HL-60/S4 treated with retinoic acid at 250 ng/mL for 4 days and 3 days (cell line): ENCODE data around the gene SAA2.
"Not testable (repeated sequence)": the region's sequence is repeated elsewhere in the genome, so short reads cannot be mapped to it uniquely, and the experiment has no call there.

ENCODE experiments used
- in situ Hi-C: fragments of 300-500 bp; cut with MboI; formaldehyde crosslinking; loops from 2 replicates; pipeline ENCODE4 v1.7.0; 2022; ENCODE audit warnings: low sequenced_read_pairs

The SAA2 gene

DNA sequence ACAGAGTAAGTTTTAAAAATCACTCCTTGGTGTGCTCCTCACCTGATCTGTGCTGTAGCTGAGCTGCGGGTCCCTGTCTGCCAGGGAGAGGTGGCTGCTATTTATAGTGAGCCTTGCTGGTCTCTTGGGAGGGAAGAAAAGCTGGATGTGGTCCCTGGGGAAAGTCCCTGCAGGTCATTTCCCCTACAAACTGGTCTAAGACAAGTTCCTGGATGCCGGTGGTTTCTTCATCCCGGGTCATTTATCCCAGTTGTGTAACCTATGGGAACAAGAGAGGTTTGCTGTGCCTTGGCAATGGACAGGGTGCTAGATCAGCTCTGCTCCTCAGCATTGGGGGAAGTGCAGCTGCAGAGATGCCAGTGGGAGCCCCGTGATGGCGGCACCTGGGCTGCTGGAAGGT lies at the start of gene SAA2:
Gene SAA2 (minus strand): TSS at position 108 of the 400 bp plus-strand sequence. CDS start 657 bp downstream, outside the sequence.
- in situ Hi-C loops = no loop called here

- in situ Hi-C loops = no loop called here
These were observed 46.8 kb upstream of the SAA2 start for GRCh38 chr11:18295316-18295715.

DNA sequence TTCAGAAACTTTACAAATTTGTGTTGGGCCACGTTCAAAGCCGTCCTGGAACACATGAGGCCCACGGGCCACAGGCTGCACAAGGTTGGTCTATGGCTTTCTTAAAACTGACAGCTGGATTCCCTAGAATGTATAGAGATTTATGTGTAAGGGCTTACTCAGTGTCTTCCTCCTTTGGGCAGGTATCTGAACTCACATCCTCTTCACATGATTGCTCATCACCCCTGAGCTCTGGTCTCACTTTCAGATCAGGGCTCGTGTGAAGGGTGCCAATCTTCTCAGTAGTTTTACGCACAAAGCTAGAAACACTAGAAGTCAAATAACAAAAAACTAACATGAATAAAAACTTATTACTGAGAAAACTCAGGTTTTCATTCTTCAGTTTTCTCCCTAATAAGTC lies 46.4 kb upstream of the SAA2 start:
- in situ Hi-C loops = no loop called here

- in situ Hi-C loops = no loop called here
These were observed 40.4 kb upstream of the SAA2 start for GRCh38 chr11:18288911-18289310.

DNA sequence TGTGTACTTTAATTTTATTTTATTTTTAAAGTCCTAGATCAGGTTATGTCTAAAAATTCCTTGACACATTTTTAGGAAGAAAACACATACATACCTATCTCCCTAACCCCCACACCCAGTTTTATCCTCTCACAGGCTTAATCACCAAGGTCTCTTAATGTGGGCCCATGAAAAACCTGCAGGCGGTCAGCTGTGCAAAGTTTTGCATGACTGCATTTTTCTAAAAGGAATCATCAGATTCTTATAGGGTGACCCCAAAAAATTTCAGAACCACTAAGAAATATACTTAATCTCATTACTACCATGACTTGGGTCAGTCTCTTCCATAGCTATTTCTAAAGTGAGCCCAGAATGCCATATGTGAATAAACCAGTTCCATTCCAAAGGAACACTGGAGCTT lies 37.4 kb upstream of the SAA2 start:
- in situ Hi-C loops = no loop called here

DNA sequence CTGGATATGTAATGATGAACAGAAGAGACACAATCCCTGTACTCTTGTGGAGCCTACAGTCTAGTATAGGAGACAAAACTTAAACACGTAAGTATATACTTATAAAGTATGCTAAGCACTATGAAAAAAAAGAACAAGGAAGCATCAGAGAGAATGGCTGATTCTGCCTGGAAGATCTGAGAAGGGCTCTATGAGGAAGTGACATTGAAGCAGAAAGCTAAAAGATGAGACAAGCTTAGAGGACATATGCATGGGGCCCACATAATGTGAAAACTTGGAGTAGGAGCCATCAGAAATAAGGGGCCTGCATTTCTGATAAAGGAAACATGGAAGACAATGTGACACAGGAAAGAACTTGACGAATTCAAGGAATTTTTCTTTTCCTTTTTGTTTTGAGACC lies 34.2 kb upstream of the SAA2 start:
- in situ Hi-C loops = no loop called here

GRCh38 chr11:18280438-18281045 lies 32.1 kb upstream of the SAA2 start:
- in situ Hi-C loops = no loop called here

DNA sequence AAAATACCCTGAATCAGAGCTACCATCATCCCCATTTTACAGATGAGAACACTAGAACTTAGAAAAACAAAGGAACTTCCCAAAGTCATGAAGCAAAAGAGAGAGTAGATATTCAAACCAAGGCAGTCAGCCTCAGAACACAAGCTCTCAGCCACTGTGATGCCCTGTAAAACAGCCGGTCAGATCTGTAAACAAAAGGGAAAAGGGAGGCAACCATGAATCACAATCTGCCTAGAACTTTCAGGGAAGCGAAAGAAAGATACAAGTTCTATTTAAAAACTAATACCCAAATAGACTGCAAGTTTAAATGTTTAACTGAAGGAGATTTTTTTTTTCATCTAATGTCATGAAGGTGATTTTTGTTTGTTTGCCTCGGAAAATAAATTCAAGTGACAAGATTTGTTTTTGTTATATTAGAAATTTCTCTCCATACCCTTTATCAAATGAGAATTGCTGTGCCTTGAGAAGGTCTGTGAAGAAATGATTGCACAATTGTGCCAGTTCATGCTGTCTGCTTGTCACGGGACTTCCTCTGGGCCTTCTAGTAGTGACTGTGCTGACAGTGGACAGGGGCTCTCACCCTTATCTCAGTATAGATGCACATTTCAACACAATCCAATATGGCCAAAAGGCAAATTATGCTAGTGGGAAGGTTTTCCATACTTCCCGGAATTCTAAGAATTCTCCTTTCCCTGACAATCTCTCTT lies 29.2 kb upstream of the SAA2 start:
- in situ Hi-C loops = no loop called here

- in situ Hi-C loops = no loop called here
These were observed 22.7 kb upstream of the SAA2 start for GRCh38 chr11:18271206-18271605.

- in situ Hi-C loops = no loop called here
These were observed 21.6 kb upstream of the SAA2 start for GRCh38 chr11:18270102-18270501.

DNA sequence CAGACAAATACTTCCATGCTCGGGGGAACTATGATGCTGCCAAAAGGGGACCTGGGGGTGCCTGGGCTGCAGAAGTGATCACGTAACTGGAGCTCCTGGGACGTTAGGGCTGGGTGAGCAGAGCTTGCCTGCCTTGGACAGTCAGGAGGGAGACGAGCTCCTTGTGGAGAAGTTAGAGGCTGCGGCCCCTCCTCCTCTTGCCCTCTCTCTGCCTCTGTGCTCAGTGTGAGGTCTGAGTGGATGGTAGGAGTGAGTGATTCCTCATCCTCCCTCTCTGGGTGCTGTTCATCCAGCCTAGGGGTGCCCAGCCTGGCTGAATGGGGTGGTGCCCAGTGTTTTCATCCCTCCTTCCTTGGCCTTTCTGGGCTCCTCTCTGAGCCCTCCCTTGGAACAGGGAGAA lies 20.8 kb upstream of the SAA2 start:
- in situ Hi-C loops = not testable (repeated sequence)

DNA sequence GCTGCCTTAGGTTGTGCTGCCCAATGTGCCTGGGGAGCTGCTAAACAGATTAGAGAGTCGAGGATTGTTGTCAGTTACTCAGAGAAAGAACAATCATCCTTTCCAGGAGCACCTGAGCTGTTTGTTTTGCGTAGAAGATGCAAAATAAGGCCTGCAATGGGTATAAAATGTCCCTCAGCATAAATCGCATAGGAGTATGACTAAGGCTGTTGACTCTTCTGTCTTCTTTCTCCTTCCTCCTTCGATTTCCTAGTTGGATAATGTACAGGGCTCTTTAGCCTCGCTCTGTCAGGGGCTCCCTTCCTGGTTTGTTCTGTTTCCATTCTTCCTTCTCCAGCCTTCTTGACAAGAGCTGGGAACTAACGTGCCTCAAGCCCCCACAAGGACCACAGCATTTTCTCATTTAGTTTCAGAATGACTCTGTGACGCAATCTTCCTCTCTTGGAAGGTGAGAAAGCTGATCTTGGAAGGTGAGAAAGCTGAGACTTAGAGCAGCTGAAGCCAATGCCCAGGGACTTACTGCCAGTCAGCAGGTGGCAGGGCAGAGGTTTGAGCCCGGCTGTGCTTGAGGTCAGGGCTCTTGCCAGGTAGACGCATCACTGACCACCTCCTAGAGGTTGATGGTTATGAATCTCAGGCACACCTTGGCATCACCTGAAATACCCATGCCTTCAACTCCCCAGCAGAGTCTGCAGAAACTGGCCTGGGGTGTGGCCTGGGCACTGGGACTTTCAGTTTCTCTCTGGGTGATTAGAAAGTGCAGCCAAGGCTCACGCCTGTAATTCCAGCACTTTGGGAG lies 19.1 kb upstream of the SAA2 start:
- in situ Hi-C loops = not testable (repeated sequence)

DNA sequence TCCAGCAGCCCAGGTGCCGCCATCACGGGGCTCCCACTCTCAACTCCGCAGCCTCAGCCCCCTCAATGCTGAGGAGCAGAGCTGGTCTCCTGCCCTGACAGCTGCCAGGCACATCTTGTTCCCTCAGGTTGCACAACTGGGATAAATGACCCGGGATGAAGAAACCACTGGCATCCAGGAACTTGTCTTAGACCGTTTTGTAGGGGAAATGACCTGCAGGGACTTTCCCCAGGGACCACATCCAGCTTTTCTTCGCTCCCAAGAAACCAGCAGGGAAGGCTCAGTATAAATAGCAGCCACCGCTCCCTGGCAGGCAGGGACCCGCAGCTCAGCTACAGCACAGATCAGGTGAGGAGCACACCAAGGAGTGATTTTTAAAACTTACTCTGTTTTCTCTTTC lies 17.5 kb upstream of the SAA2 start, which contains the start of gene SAA1:
Gene SAA1 (plus strand): TSS at position 316 of the 400 bp plus-strand sequence. CDS start 624 bp downstream, outside the sequence.
- in situ Hi-C loops = no loop called here

GRCh38 chr11:18264677-18265555 lies 16.4 kb upstream of the SAA2 start:
- in situ Hi-C loops = no loop called here

GRCh38 chr11:18264035-18264434 lies 15.6 kb upstream of the SAA2 start:
- in situ Hi-C loops = no loop called here

DNA sequence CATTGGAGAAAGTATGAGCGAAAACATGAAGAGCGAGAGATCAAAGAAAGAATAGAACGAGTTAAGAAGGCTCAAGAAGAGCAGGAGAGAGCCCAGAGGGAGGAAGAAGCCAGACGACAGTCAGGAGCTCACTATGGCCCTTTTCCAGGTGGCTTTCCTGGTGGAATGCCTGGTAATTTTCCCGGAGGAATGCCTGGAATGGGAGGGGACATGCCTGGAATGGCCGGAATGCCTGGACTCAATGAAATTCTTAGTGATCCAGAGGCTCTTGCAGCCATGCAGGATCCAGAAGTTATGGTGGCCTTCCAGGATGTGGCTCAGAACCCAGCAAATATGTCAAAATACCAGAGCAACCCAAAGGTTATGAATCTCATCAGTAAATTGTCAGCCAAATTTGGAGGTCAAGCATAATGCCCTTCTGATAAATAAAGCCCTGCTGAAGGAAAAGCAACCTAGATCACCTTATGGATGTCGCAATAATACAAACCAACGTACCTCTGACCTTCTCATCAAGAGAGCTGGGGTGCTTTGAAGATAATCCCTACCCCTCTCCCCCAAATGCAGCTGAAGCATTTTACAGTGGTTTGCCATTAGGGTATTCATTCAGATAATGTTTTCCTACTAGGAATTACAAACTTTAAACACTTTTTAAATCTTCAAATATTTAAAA lies 14.3 kb upstream of the SAA2 start:
- in situ Hi-C loops = not testable (repeated sequence)

- in situ Hi-C loops = no loop called here
These were observed 13.3 kb upstream of the SAA2 start for GRCh38 chr11:18261721-18262120.

GRCh38 chr11:18259259-18259658 lies 10.8 kb upstream of the SAA2 start:
- in situ Hi-C loops = no loop called here

DNA sequence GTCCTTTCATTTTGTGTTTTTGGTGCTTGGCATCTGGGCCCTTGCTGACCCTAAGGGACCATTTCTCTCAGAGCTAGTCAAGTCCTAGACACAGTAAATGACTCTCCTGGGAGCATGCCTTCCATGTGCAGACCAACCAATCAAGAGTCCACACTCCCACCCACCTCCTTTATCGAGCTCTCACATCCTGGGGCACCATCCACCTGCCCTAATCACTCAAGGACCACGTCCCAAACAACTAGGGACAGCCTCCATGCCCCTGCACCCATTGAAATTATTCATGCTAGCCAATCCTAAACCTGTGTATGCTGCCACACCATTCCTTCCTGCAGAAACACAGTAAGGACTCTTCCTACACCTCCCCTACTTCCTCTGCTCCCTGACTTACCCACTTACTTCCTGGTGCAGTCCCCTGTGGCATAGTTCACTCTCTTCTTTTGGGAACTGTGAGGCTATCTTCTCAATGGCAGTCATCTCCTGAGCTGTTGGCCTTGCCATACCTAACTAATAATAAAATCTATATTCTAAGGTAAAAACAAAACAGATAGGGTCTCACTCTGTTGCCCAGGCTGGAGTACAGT lies 6.4 kb upstream of the SAA2 start:
- in situ Hi-C loops = no loop called here

- in situ Hi-C loops = no loop called here
These were observed 5.4 kb upstream of the SAA2 start for GRCh38 chr11:18253778-18254338.
